B cell (primary cell): ENCODE measurements around the gene CNNM3. TPM values are rescaled to one million over a fixed set of nuclear protein-coding genes. Genes with fewer than 3 reads are reported as not detected.

Experiments used
- ATAC-seq: fragments of 200-7000 bp; cut with Tn5 transposase; one replicate; pipeline ENCODE4 v1.10.0; 2021; ENCODE audit warnings: low read depth, mild to moderate bottlenecking, moderate number of reproducible peaks, moderate library complexity
- CTCF ChIA-PET: fragments of 350-600 bp; sonication (Branson Sonifier 250); formaldehyde crosslinking; loops from one replicate; lab custom pipeline; 2021; ENCODE audit warnings: antibody characterized with exemption, inconsistent platforms; lab: Charles Lee
- POLR2A ChIA-PET: fragments of 350-600 bp; sonication (Branson Sonifier 250); formaldehyde crosslinking; loops from one replicate; lab custom pipeline; 2021; ENCODE audit warnings: antibody characterized with exemption; lab: Charles Lee
- DNase-seq: peaks from one replicate; pipeline ENCODE4 v3.0.0; 2013
- H2AFZ ChIP-seq: 2 replicates; pipeline ENCODE4 v1.6.1; 2012; ENCODE audit warnings: mild to moderate bottlenecking, low read depth, low read length; ENCODE audit not compliant: insufficient read depth, poor library complexity, severe bottlenecking
- H3K27ac ChIP-seq, 2 donors: 1 replicate in 1 of 2; 2 replicates in 1 of 2; pipeline ENCODE4 v1.5.1; 2012 to 2013; ENCODE audit warnings: low read length in 2 of 2, mild to moderate bottlenecking in 2 of 2, moderate library complexity in 1 of 2
- H3K27me3 ChIP-seq, 4 experiments: fragments of 200-600 bp in 1 of 4; sonication (generic) in 1 of 4; replicated peaks in 1 of 4; 1 replicate in 2 of 4; 2 replicates in 2 of 4; pipeline versions ENCODE4 v1.6.1 to v1.7.0; 2013 to 2016; ENCODE audit warnings: low read length in 3 of 4, mild to moderate bottlenecking in 2 of 4, mixed read lengths in 1 of 4, moderate library complexity in 1 of 4; ENCODE audit not compliant: insufficient read depth in 4 of 4, control insufficient read depth in 3 of 4; ENCODE audit errors: control extremely low read depth in 1 of 4
- H3K36me3 ChIP-seq, 2 experiments: replicated peaks in 1 of 2; 1 replicate in 1 of 2; 2 replicates in 1 of 2; pipeline versions ENCODE4 v1.6.1 to v1.7.1; 2013; ENCODE audit warnings: low read length in 1 of 2; ENCODE audit not compliant: insufficient read depth in 2 of 2, control insufficient read depth in 1 of 2; ENCODE audit errors: control extremely low read depth in 1 of 2, extremely low read depth in 1 of 2
- H3K4me1 ChIP-seq, 2 donors: fragments of 200-600 bp in 1 of 2; sonication (generic) in 1 of 2; 1 replicate in 1 of 2; 2 replicates in 1 of 2; pipeline versions ENCODE4 v1.5.1 to v1.6.1; 2013 to 2017; ENCODE audit warnings: low read length in 2 of 2; ENCODE audit not compliant: control insufficient read depth in 2 of 2, insufficient read depth in 2 of 2
- H3K4me2 ChIP-seq: replicated peaks from 2 replicates; pipeline ENCODE3; 2012; ENCODE audit warnings: mild to moderate bottlenecking, low read depth, low read length; ENCODE audit not compliant: poor library complexity, severe bottlenecking
- H3K4me3 ChIP-seq, 5 experiments: fragments of 200-600 bp in 1 of 5; sonication (generic) in 1 of 5; 1 replicate in 3 of 5; 2 replicates in 2 of 5; pipeline versions ENCODE4 v1.5.1 to v1.7.0; 2011 to 2016; ENCODE audit warnings: low read length in 4 of 5, mild to moderate bottlenecking in 4 of 5, low read depth in 2 of 5, control low read depth in 1 of 5, moderate library complexity in 1 of 5; ENCODE audit not compliant: insufficient read depth in 1 of 5; ENCODE audit errors: control extremely low read depth in 1 of 5, extremely low read depth in 1 of 5
- H3K79me2 ChIP-seq: fragments of 200-600 bp; sonication (generic); one replicate; pipeline ENCODE4 v1.6.0; 2016; ENCODE audit warnings: low read length; ENCODE audit not compliant: control insufficient read depth, insufficient read depth
- H3K9ac ChIP-seq: fragments of 200-600 bp; sonication (generic); 2 replicates; pipeline ENCODE4 v1.6.1; 2017; ENCODE audit warnings: mild to moderate bottlenecking, low read length, moderate library complexity
- H3K9me3 ChIP-seq, 3 donors: one replicate each; pipeline versions ENCODE4 v1.6.1 to v1.7.1; 2013; ENCODE audit warnings: low read length in 2 of 3; ENCODE audit not compliant: control insufficient read depth in 2 of 3, insufficient read depth in 1 of 3; ENCODE audit errors: control extremely low read depth in 1 of 3
- H4K20me1 ChIP-seq: 2 replicates; pipeline ENCODE4 v1.6.0; 2012; ENCODE audit warnings: mild to moderate bottlenecking, low read length; ENCODE audit not compliant: insufficient read depth, control insufficient read depth, poor library complexity, severe bottlenecking
- H3K27ac Mint-ChIP-seq: one replicate; pipeline ENCODE4 v1.8.0; 2021; ENCODE audit warnings: mixed read lengths
- H3K27me3 Mint-ChIP-seq: one replicate; pipeline ENCODE4 v1.8.0; 2021; ENCODE audit warnings: mixed read lengths
- H3K4me1 Mint-ChIP-seq: one replicate; pipeline ENCODE4 v1.8.0; 2021; ENCODE audit warnings: mixed read lengths
- H3K4me3 Mint-ChIP-seq: one replicate; pipeline ENCODE4 v1.8.0; 2021; ENCODE audit warnings: mixed read lengths
- H3K9me3 Mint-ChIP-seq: one replicate; pipeline ENCODE4 v1.8.0; 2022; ENCODE audit warnings: mixed read lengths; ENCODE audit not compliant: insufficient read depth
- EZH2 ChIP-seq: IDR thresholded peaks from 2 replicates; pipeline ENCODE4 v1.6.1; 2012; ENCODE audit warnings: borderline replicate concordance, low read depth, mild to moderate bottlenecking, moderate library complexity, low read length; ENCODE audit not compliant: insufficient read depth, poor library complexity, severe bottlenecking
- WGBS: methylation state at CpG from one replicate; pipeline ENCODE4 v1.1.5; 2013; ENCODE audit warnings: missing lambda C conversion rate; ENCODE audit not compliant: insufficient coverage; 5-methylcytosine and 5-hydroxymethylcytosine counted together
- intact Hi-C: fragments of 100-400 bp; cut with micrococcal nuclease; formaldehyde crosslinking; loops from one replicate; pipeline ENCODE4 v1.10.0; 2022
- polyA plus RNA-seq: library from polyadenylated mRNA; depleted of rRNA; stranded (reverse); fragments of >200 nt; gene quantifications from 2 replicates; pipeline ENCODE4 v1.2.3, GENCODE V29; 2012
- total RNA-seq, 2 donors: library from RNA; stranded (reverse); fragments of 120-200 nt in 1 of 2; gene quantifications; 1 replicate in 1 of 2; 2 replicates in 1 of 2; pipeline versions ENCODE4 v1.2.3 to v1.2.4, GENCODE V29; 2013 to 2022
- TF ChIP-seq, protein P1 (sequence below): fragments of 200-600 bp; IDR thresholded peaks from one replicate; pipeline ENCODE4 v1.8.0; 2022; ENCODE audit warnings: antibody characterized with exemption, mild to moderate bottlenecking

The CNNM3 gene
- total and polyA plus RNA-seq, 2 donors (not counting 1 experiment from before 2014, with no cell fraction given) = 28.8 to 54.7 TPM

- Histone ChIP-seq H3K4me1 (peaks cover 0 to 2% of the 10 kb centered on the region in 2 donors), H3K27ac (no peak overlapping the region), H3K9ac (no peak overlapping the region), H3K4me2 (no peak overlapping the region), H3K79me2 (no peaks in the 10 kb centered on the region), H3K36me3 (no peaks in the 10 kb centered on the region), H4K20me1 (no peaks in the 10 kb centered on the region), H3K9me3 (no peaks in the 10 kb centered on the region), H2AFZ (no peak overlapping the region), H3K27me3 (peaks cover 0 to 13% (median 0%) of the 10 kb centered on the region in 4 experiments), H3K4me3 (no peak overlapping the region)
- TF ChIP-seq, protein P1, sequence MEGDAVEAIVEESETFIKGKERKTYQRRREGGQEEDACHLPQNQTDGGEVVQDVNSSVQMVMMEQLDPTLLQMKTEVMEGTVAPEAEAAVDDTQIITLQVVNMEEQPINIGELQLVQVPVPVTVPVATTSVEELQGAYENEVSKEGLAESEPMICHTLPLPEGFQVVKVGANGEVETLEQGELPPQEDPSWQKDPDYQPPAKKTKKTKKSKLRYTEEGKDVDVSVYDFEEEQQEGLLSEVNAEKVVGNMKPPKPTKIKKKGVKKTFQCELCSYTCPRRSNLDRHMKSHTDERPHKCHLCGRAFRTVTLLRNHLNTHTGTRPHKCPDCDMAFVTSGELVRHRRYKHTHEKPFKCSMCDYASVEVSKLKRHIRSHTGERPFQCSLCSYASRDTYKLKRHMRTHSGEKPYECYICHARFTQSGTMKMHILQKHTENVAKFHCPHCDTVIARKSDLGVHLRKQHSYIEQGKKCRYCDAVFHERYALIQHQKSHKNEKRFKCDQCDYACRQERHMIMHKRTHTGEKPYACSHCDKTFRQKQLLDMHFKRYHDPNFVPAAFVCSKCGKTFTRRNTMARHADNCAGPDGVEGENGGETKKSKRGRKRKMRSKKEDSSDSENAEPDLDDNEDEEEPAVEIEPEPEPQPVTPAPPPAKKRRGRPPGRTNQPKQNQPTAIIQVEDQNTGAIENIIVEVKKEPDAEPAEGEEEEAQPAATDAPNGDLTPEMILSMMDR = no peak
- TF ChIP-seq EZH2 = no peak
- peaks cover 2% of the 10 kb centered on the region for H3K4me1 Mint-ChIP-seq
- ChIA-PET POLR2A (no interaction called here), CTCF (no interaction called here)
- H3K9me3 Mint-ChIP-seq = no peaks in the 10 kb centered on the region
- no peak overlapping the region for H3K4me3 Mint-ChIP-seq
- intact Hi-C loops = no loop called here
- DNase-seq (no peak), ATAC-seq (no peak)
- H3K27ac Mint-ChIP-seq = no peak overlapping the region
- WGBS = 74% methylated on average over 12 of the region's 12 CpGs
- peaks cover 4% of the 10 kb centered on the region for H3K27me3 Mint-ChIP-seq
Observed at GRCh38 chr2:96882230-96882629, 66.2 kb downstream of the CNNM3 start.

GRCh38 chr2:96882906-96883305, 66.8 kb downstream of the CNNM3 start:
- Histone ChIP-seq H3K79me2 (no peaks in the 10 kb centered on the region), H2AFZ (no peak overlapping the region), H4K20me1 (no peaks in the 10 kb centered on the region), H3K4me2 (no peak overlapping the region), H3K4me1 (peaks cover 5 to 8% of the 10 kb centered on the region in 2 donors), H3K27me3 (peaks cover 0 to 13% (median 0%) of the 10 kb centered on the region in 4 experiments), H3K9me3 (no peaks in the 10 kb centered on the region), H3K27ac (no peak overlapping the region), H3K9ac (no peak overlapping the region), H3K4me3 (no peak overlapping the region), H3K36me3 (no peaks in the 10 kb centered on the region)
- no peaks in the 10 kb centered on the region for H3K9me3 Mint-ChIP-seq
- no peak overlapping the region for H3K27ac Mint-ChIP-seq
- ChIA-PET POLR2A (no interaction called here), CTCF (no interaction called here)
- peaks cover 7% of the 10 kb centered on the region for H3K4me1 Mint-ChIP-seq
- ATAC-seq = no peak
- H3K4me3 Mint-ChIP-seq = no peak overlapping the region
- no peak for DNase-seq
- no peak for TF ChIP-seq EZH2
- TF ChIP-seq, protein P1 = no peak
- WGBS = 89% methylated on average over 8 of the region's 8 CpGs
- H3K27me3 Mint-ChIP-seq = peaks cover 4% of the 10 kb centered on the region
- intact Hi-C loops = no loop called here
